ENCODE data around the gene MC5R. TPM values are rescaled to one million over a fixed set of nuclear protein-coding genes. Genes with fewer than 3 reads are reported as not detected.

Gene MC5R
- total RNA-seq, result 5.0 TPM

DNA sequence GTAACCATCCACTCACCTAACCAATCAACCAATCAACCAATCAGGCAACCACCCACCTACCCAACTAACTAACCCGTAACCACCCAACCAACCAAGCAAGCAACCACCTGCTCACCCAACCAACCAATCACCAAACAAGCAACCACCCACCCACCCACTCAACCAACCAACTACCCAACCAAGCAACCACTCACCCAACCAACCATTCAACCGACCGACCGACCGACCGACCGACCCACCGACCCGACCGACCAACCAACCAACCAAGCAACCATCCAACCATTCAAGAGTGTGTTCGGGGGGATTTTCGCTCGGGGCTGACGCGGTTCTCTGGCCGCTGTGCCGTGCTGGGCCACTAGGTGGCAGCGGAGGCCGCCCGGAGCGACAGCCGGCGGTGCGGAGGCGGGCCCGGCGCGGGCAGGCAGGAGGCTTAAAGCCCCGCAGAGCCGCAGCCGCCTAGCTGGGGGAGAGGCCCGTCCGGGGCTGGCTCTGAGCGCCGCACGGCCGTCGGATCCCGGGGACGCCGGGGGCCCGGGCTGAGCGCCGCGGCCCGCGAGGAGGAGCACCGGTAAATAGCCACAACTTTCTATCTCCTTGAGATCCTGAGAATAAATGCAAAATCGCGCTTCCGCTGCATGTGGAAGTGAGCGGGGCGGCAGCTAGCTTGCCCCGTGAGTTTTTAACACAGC is at the start of gene MC5R:
Gene MC5R (plus strand): TSS at position 443 of the 689 bp plus-strand sequence. CDS start 1,617 bp downstream, outside the sequence.

Other genes with a start within 250 kb of the MC5R start
- gene FAM210A, start 97.6 kb upstream of the MC5R start, total RNA-seq, result 23.5 TPM
- gene RNMT, start 97.5 kb upstream of the MC5R start, total RNA-seq, result 57.6 TPM
- not detected for gene MC2R, start 91.4 kb downstream of the MC5R start, total RNA-seq